HUES48 (cell line): ENCODE data around the gene VPS45.
"Not testable (repeated sequence)": the region's sequence is repeated elsewhere in the genome, so short reads cannot be mapped to it uniquely, and the experiment has no call there.

Experiments used
- H3K27ac ChIP-seq: one replicate; pipeline ENCODE4 v1.7.0; 2013; ENCODE audit warnings: low read depth, low read length, inconsistent platforms
- H3K27me3 ChIP-seq: 2 replicates; pipeline ENCODE4 v1.6.1; 2013; ENCODE audit warnings: mild to moderate bottlenecking, low read length; ENCODE audit not compliant: control insufficient read depth, insufficient read depth
- H3K36me3 ChIP-seq: 2 replicates; pipeline ENCODE4 v1.6.1; 2013; ENCODE audit warnings: low read length; ENCODE audit not compliant: control insufficient read depth, insufficient read depth
- H3K4me1 ChIP-seq: 2 replicates; pipeline ENCODE4 v1.6.1; 2013; ENCODE audit warnings: mild to moderate bottlenecking, low read length; ENCODE audit not compliant: control insufficient read depth, insufficient read depth
- H3K4me3 ChIP-seq: 2 replicates; pipeline ENCODE4 v1.5.1; 2013; ENCODE audit warnings: mild to moderate bottlenecking, low read depth, low read length
- H3K9ac ChIP-seq: 2 replicates; pipeline ENCODE4 v1.6.1; 2013; ENCODE audit warnings: mild to moderate bottlenecking, low read depth, low read length, moderate library complexity
- H3K9me3 ChIP-seq: 2 replicates; pipeline ENCODE4 v1.6.1; 2013; ENCODE audit warnings: low read length; ENCODE audit not compliant: control insufficient read depth, insufficient read depth

The VPS45 gene

DNA sequence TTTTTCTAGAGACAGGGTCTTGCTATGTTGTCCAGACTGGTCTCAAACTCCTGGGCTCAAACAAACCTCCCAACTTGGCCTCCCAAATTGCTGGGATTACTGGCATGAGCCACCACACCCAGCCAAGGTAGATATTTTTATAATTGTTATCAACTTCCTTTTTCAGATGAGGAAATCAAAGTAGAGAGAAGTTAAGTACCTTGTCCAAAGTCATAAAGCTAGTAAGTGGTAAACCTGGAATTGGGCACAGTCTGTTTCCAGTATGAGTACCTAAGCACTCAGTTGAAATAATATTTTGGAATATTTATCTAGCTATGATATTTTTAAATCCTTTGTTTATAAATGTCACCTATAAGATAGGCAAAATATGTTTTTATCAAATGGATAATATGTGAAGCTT, 59.9 kb downstream of the VPS45 start:
- no peaks in the 10 kb centered on the region for H3K27me3 ChIP-seq
- H3K9me3 ChIP-seq: no peaks in the 10 kb centered on the region
- H3K4me1 ChIP-seq: no peaks in the 10 kb centered on the region
- no peak overlapping the region for H3K27ac ChIP-seq
- H3K36me3 ChIP-seq: no peaks in the 10 kb centered on the region
- H3K4me3 ChIP-seq: no peak overlapping the region
- H3K9ac ChIP-seq: no peak overlapping the region

DNA sequence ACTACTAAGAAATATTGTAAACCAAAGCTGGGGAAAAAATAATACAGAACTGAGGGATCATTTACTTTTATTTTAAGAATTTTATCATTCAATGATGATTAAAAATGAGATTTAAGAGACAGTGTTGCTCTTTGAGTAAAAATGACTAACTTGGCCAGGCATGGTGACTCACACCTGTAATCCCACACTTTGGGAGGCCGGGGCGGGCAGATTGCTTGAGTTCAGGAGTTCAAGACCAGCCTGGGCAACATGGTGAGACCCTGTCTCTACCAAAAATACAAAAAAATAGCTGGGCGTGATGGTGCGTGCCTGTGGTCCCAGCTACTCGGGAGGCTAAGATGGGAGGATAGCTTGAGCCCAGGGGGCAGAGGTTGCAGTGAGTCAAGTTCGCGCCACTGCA, 60.3 kb downstream of the VPS45 start:
- no peak overlapping the region for H3K27ac ChIP-seq

DNA sequence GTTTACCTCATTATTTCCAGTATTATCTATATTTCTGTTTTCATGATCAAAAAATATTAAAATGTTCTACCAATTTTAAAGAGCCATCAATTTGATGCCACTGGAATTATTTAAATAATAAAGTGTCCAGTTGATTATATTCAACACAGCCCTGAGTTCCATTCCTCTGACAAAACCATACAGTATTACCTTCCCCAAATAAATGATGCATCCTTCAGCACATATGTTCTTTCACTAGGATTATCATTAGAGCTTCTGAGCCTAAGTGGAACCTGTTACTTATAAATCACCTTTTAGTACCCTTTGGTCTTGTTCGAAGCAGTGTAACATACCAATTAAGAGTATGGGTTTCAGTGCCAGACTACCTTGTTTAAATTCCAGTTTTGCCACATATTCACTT, 64.8 kb downstream of the VPS45 start:
- no peak overlapping the region for H3K9ac ChIP-seq
- no peak overlapping the region for H3K4me3 ChIP-seq
- H3K4me1 ChIP-seq: no peaks in the 10 kb centered on the region

More for the DNA sequence above, 60.3 kb downstream of the VPS45 start:
- Histone ChIP-seq H3K4me1 (no peaks in the 10 kb centered on the region), H3K9ac (no peak overlapping the region), H3K4me3 (no peak overlapping the region), H3K27me3 (no peaks in the 10 kb centered on the region), H3K9me3 (no peaks in the 10 kb centered on the region), H3K36me3 (no peaks in the 10 kb centered on the region)

DNA sequence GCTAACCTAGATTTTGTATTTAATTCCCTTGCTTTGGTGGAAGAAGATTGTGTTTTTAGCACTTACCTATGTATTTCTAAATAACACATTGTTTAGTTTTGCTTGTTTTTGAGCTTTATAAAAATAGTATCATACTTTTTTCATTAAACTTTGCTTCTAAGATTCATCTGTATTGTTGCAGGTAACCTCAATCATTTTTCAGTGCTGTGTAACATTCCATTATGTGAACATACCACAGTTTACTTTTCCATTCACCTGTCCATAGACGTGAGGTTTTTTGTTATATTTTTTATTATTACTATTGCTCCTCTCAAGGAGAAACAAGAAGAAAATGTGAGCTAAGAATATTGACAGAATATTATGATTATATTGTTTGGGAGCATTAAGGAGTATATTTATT, 67.0 kb downstream of the VPS45 start:
- H3K36me3 ChIP-seq: no peaks in the 10 kb centered on the region
- no peaks in the 10 kb centered on the region for H3K9me3 ChIP-seq
- H3K4me1 ChIP-seq: no peaks in the 10 kb centered on the region
- H3K9ac ChIP-seq: no peak overlapping the region
- no peak overlapping the region for H3K27ac ChIP-seq
- no peak overlapping the region for H3K4me3 ChIP-seq
- no peaks in the 10 kb centered on the region for H3K27me3 ChIP-seq

More for the DNA sequence above, 64.8 kb downstream of the VPS45 start:
- H3K36me3 ChIP-seq: no peaks in the 10 kb centered on the region
- H3K27me3 ChIP-seq: no peaks in the 10 kb centered on the region
- H3K9me3 ChIP-seq: no peaks in the 10 kb centered on the region
- H3K27ac ChIP-seq: no peak overlapping the region

DNA sequence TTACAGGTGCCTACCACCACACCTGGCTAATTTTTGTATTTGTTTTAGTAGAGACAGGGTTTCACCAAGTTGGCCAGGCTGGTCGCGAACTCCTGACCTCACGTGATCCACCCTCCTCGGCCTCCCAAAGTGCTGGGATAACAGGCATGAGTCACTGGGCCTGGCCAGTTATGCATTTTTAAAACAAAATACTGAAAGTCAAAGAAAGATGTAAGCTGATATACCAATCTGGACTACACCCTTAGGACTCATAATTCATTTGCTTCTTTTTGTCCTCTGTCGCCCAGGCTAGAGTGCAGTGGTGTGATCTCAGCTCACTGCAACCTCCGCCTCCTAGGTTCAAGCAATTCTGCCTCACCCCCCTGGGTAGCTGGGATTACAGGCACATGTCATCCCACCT, 67.8 kb downstream of the VPS45 start:
- H3K9me3 ChIP-seq, H3K36me3 ChIP-seq, H3K4me3 ChIP-seq, H3K9ac ChIP-seq, H3K27ac ChIP-seq, H3K27me3 ChIP-seq, H3K4me1 ChIP-seq: not testable (repeated sequence)

DNA sequence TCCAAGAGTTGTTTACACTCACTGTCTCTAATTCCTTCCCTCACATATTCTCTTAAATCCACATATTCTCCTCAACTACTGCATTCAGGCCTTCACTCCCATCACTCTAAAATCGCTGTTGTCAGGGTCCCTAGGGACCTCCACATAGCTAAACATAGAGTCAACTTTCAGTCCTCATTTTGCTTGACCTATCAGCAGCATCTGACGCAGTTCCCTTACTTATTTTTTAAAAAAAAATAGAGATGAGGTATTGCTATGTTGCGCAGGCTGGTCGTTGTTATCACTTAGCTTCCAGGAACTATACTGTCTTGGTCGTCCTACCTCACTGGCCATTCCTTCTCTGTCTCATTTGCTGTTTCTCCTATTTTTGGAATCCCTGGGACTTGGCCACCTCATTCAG, 70.5 kb downstream of the VPS45 start:
- no peak overlapping the region for H3K9ac ChIP-seq
- H3K27me3 ChIP-seq: no peaks in the 10 kb centered on the region
- H3K4me3 ChIP-seq: no peak overlapping the region
- H3K27ac ChIP-seq: no peak overlapping the region
- H3K4me1 ChIP-seq: no peaks in the 10 kb centered on the region
- no peaks in the 10 kb centered on the region for H3K9me3 ChIP-seq
- H3K36me3 ChIP-seq: no peaks in the 10 kb centered on the region

DNA sequence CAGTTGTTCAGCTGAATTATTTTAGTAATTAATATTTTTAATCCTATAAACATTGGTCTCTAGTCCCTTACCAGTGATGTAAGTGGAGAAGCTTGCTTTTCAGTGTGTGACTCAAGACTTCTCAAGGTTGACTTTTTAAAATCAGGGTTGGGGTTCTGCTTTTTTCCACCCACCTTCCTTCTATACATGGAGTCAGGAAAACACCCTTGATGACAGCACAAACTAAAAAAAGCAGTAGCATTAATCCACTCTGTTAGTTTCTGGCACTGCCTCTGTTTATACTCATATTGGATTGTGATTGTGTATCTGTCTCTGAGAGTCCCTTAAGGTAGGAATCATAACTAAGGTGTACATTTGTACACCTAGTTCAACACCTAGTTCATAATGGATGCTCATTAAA, 73.9 kb downstream of the VPS45 start:
- H3K36me3 ChIP-seq: no peaks in the 10 kb centered on the region
- no peak overlapping the region for H3K9ac ChIP-seq
- H3K4me1 ChIP-seq: no peaks in the 10 kb centered on the region
- no peaks in the 10 kb centered on the region for H3K9me3 ChIP-seq
- H3K27ac ChIP-seq: no peak overlapping the region
- H3K4me3 ChIP-seq: no peak overlapping the region
- H3K27me3 ChIP-seq: no peaks in the 10 kb centered on the region

DNA sequence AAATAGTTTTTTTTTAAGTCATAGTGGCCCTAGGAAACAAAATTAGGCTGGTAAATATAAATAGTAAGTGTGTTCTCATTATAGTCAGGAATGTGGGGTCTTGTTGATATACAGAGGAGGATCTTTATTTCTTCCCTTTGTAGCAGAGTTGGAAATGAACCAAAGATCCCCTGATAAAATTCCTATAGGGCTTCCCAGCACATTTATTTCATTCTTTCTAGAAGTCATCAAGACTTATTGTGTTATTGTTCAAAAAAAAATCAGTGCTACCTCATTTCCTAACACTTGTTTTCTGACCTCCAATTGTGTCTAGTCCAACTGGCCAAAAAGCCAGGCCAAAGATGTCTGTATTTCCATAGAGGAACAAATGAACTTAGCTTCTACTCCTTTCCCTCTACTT, 74.5 kb downstream of the VPS45 start:
- Histone ChIP-seq H3K36me3 (no peaks in the 10 kb centered on the region), H3K4me3 (no peak overlapping the region), H3K4me1 (no peaks in the 10 kb centered on the region), H3K27me3 (no peaks in the 10 kb centered on the region), H3K27ac (no peak overlapping the region), H3K9me3 (no peaks in the 10 kb centered on the region), H3K9ac (no peak overlapping the region)

DNA sequence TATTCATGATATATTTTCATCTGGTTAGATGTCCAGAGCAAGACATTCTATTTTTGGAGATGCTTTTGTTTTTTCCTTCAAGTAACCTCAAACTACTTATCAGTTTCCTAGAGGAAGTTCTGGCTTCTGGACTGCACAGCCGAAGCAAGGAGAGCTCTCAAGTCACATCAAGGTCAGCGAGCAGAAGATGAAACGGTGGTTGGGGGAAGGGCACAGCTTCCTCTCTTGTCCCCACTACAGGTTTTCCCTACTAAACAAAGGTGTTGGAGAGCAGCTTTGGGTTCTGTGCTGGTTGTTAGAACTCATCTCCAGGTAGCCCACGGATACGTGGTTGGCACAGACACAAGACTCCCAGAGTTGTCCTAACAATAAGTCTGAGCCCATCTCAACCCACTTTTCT, 77.0 kb downstream of the VPS45 start:
- Histone ChIP-seq H3K4me1 (peaks cover 9% of the 10 kb centered on the region), H3K4me3 (no peak overlapping the region), H3K9me3 (no peaks in the 10 kb centered on the region), H3K27me3 (peaks cover 15% of the 10 kb centered on the region), H3K27ac (no peak overlapping the region), H3K36me3 (no peaks in the 10 kb centered on the region), H3K9ac (no peak overlapping the region)

DNA sequence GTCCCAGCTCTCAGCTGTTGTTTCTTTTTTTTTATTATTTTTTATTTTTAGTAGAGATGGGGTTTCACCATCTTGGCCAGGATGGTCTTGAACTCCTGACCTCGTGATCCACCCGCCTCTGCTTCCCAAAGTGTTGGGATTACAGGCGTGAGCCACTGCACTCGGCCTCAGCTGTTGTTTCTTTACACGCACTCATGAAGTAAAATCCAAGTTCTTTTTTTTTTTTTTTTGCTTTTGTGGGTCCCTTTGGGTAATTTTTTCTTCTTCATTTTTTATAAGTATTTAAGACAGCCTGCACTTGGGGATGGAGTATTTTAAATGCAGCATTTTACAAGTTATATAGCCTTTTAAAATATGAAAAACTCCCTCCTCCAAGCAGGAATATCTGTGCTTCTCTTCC, 78.4 kb downstream of the VPS45 start:
- not testable (repeated sequence) for H3K9ac ChIP-seq, H3K27ac ChIP-seq, H3K4me3 ChIP-seq, H3K36me3 ChIP-seq, H3K9me3 ChIP-seq
- Histone ChIP-seq H3K27me3 (peaks cover 15% of the 10 kb centered on the region), H3K4me1 (peaks cover 12% of the 10 kb centered on the region)

DNA sequence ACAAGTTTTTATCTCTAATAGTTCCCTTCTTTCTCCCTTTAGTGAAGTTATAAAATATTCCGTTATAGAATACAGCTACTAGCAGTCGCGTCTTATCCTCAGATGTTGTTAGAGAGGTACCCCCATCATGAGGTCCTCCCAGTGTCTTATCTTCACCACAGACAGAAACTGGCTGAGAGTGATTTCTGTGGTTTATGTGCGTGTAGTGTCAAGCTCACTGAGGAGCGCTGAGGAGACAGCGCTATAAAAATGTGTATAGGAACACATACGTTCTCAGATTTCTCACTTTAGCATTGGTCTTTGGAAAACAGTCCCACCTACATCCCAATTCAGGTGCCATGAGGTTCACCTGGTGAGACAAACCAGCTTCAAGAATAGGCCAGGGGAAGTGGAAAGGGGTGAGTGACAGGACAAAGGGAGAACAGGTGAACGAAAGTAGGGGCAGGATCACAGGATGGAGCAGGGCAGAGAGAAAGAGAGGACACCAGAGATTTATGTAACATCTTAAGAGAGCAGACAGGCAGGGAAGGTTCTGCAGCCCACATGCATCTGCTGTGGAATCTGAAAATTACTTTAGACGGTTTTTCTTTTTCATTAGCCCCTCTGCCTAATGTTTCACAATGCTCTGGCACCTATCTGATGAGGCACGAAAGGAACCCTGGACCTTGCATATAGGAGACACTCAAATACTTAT, 79.4 kb downstream of the VPS45 start:
- Histone ChIP-seq H3K27me3 (peaks cover 15% of the 10 kb centered on the region), H3K9ac (no peak overlapping the region), H3K4me3 (no peak overlapping the region), H3K27ac (no peak overlapping the region), H3K4me1 (peaks cover 21% of the 10 kb centered on the region), H3K36me3 (peaks cover 3% of the 10 kb centered on the region), H3K9me3 (no peaks in the 10 kb centered on the region)
